ENCODE results near the gene TULP4.

- no peak for TF ChIP-seq CTCF (tag by site-specific recombination; IDR thresholded peaks at IDR 0.05)
- no peak for TF ChIP-seq ZNF501 (tag by site-specific recombination; IDR thresholded peaks at IDR 0.05)
- TF ChIP-seq ATF2 (tag by site-specific recombination; IDR thresholded peaks at IDR 0.05; ENCODE audit: low read depth): no peak
- TF ChIP-seq ZNF214 (tag by site-specific recombination; IDR thresholded peaks at IDR 0.05; ENCODE audit: borderline replicate concordance): no peak
- no peak for TF ChIP-seq AEBP2 (tag by site-specific recombination; IDR thresholded peaks at IDR 0.05; ENCODE audit: borderline replicate concordance)
- no peak for TF ChIP-seq ZNF302 (tag by site-specific recombination; IDR thresholded peaks at IDR 0.05; ENCODE audit: low read depth)
- no peak for TF ChIP-seq ZNF561 (tag by site-specific recombination; IDR thresholded peaks at IDR 0.05; ENCODE audit: borderline replicate concordance)
These were observed 163.4 kb downstream of the TULP4 start for GRCh38 chr6:158475344-158476302.

Data from HEK293 (cell line).